SK-N-SH (cell line): ENCODE results near the gene MAD2L2.

Source experiments
- CTCF ChIP-seq: fragments of 200-600 bp; sonication (generic); IDR thresholded peaks from 2 replicates; pipeline ENCODE4 v1.6.1; 2017; ENCODE audit warnings: antibody characterized with exemption, mild to moderate bottlenecking, moderate library complexity
- MXI1 ChIP-seq: IDR thresholded peaks from 2 replicates; pipeline ENCODE4 v1.6.1; 2012; ENCODE audit warnings: mild to moderate bottlenecking, low read depth, low read length, improper control_type of control experiment
- USF1 ChIP-seq: IDR thresholded peaks from 2 replicates; pipeline ENCODE4 v1.4.0; 2012; ENCODE audit warnings: low read depth, borderline replicate concordance

GRCh38 chr1:11680270-11681070 lies 478 bp downstream of the MAD2L2 start:
- no peak for TF ChIP-seq USF1
- TF ChIP-seq CTCF, result no peak
- no peak for TF ChIP-seq MXI1
